HEK293 (cell line): ENCODE results near the gene CNPY2.

Experiments used
- EGR2 ChIP-seq: fragments of 450-650 bp; formaldehyde crosslinking; IDR thresholded peaks from 2 replicates; pipeline ENCODE4 v1.5.1; 2016; ENCODE audit warnings: low read depth, missing biosample characterization, missing genetic modification characterization
- GLI4 ChIP-seq: fragments of 450-650 bp; formaldehyde crosslinking; IDR thresholded peaks from 2 replicates; pipeline ENCODE4 v1.5.1; 2016; ENCODE audit warnings: missing biosample characterization, missing genetic modification characterization
- GLIS1 ChIP-seq: fragments of 450-650 bp; formaldehyde crosslinking; IDR thresholded peaks from 2 replicates; pipeline ENCODE4 v1.5.1; 2016; ENCODE audit warnings: missing biosample characterization, missing genetic modification characterization
- IKZF3 ChIP-seq: fragments of 450-650 bp; IDR thresholded peaks from 2 replicates; pipeline ENCODE4 v1.5.0; 2018; ENCODE audit warnings: missing biosample characterization, mild to moderate bottlenecking, missing genetic modification characterization, moderate library complexity
- SCRT1 ChIP-seq: fragments of 450-650 bp; formaldehyde crosslinking; IDR thresholded peaks from 2 replicates; pipeline ENCODE4 v1.5.1; 2016; ENCODE audit warnings: missing biosample characterization, missing genetic modification characterization, borderline replicate concordance
- SCRT2 ChIP-seq: fragments of 450-650 bp; formaldehyde crosslinking; IDR thresholded peaks from 2 replicates; pipeline ENCODE4 v1.5.1; 2016; ENCODE audit warnings: missing biosample characterization, missing genetic modification characterization
- SETDB1 ChIP-seq: IDR thresholded peaks from one replicate; pipeline ENCODE4 v1.6.1; 2017; ENCODE audit warnings: mild to moderate bottlenecking, low read length, moderate library complexity, mixed read lengths; ENCODE audit not compliant: insufficient read length
- YY2 ChIP-seq: fragments of 450-650 bp; formaldehyde crosslinking; IDR thresholded peaks from 2 replicates; pipeline ENCODE4 v1.5.1; 2016; ENCODE audit warnings: missing biosample characterization, missing genetic modification characterization
- ZBTB8A ChIP-seq: fragments of 450-650 bp; formaldehyde crosslinking; IDR thresholded peaks from 2 replicates; pipeline ENCODE4 v1.5.1; 2016; ENCODE audit warnings: missing biosample characterization, missing genetic modification characterization
- ZEB2 ChIP-seq: fragments of 450-650 bp; formaldehyde crosslinking; IDR thresholded peaks from 2 replicates; pipeline ENCODE4 v1.5.1; 2016; ENCODE audit warnings: missing biosample characterization, missing genetic modification characterization
- ZFP37 ChIP-seq: fragments of 450-650 bp; formaldehyde crosslinking; IDR thresholded peaks from 2 replicates; pipeline ENCODE4 v1.5.1; 2016; ENCODE audit warnings: missing biosample characterization, missing genetic modification characterization
- ZNF133 ChIP-seq: fragments of 450-650 bp; formaldehyde crosslinking; IDR thresholded peaks from 2 replicates; pipeline ENCODE4 v1.5.1; 2016; ENCODE audit warnings: missing biosample characterization, missing genetic modification characterization
- ZNF184 ChIP-seq: fragments of 450-650 bp; IDR thresholded peaks from 2 replicates; pipeline ENCODE4 v1.5.1; 2018; ENCODE audit warnings: missing biosample characterization, mild to moderate bottlenecking, missing genetic modification characterization
- ZNF221 ChIP-seq: fragments of 450-650 bp; formaldehyde crosslinking; IDR thresholded peaks from 2 replicates; pipeline ENCODE4 v1.5.1; 2017; ENCODE audit warnings: missing biosample characterization, missing genetic modification characterization, borderline replicate concordance
- ZNF248 ChIP-seq: fragments of 450-650 bp; formaldehyde crosslinking; IDR thresholded peaks from 2 replicates; pipeline ENCODE4 v1.5.1; 2017; ENCODE audit warnings: missing biosample characterization, missing genetic modification characterization
- ZNF335 ChIP-seq: fragments of 450-650 bp; formaldehyde crosslinking; conservative IDR thresholded peaks from 2 replicates; pipeline ENCODE4 v1.5.1; 2016; ENCODE audit warnings: missing biosample characterization, missing genetic modification characterization
- ZNF341 ChIP-seq: fragments of 450-650 bp; formaldehyde crosslinking; IDR thresholded peaks from 2 replicates; pipeline ENCODE4; 2016; ENCODE audit warnings: low read depth, missing biosample characterization, missing genetic modification characterization
- ZNF473 ChIP-seq: fragments of 450-650 bp; formaldehyde crosslinking; IDR thresholded peaks from 2 replicates; pipeline ENCODE4 v1.5.1; 2017; ENCODE audit warnings: missing biosample characterization, missing genetic modification characterization
- ZNF501 ChIP-seq: fragments of 450-650 bp; formaldehyde crosslinking; IDR thresholded peaks from 2 replicates; pipeline ENCODE4 v1.5.1; 2016; ENCODE audit warnings: missing biosample characterization, missing genetic modification characterization
- ZNF555 ChIP-seq: fragments of 450-650 bp; formaldehyde crosslinking; conservative IDR thresholded peaks from 2 replicates; pipeline ENCODE4 v1.5.1; 2017; ENCODE audit warnings: missing biosample characterization, mild to moderate bottlenecking, missing genetic modification characterization, inconsistent platforms
- ZNF596 ChIP-seq: fragments of 450-650 bp; IDR thresholded peaks from 2 replicates; pipeline ENCODE4 v1.5.0; 2018; ENCODE audit warnings: missing biosample characterization, mild to moderate bottlenecking, missing genetic modification characterization, moderate library complexity
- ZNF629 ChIP-seq: fragments of 450-650 bp; formaldehyde crosslinking; IDR thresholded peaks from 2 replicates; pipeline ENCODE4 v1.5.1; 2017; ENCODE audit warnings: missing biosample characterization, missing genetic modification characterization
- ZNF660 ChIP-seq: fragments of 450-650 bp; IDR thresholded peaks from 2 replicates; pipeline ENCODE4 v1.5.1; 2018; ENCODE audit warnings: missing biosample characterization, mild to moderate bottlenecking, missing genetic modification characterization
- ZNF76 ChIP-seq: fragments of 450-650 bp; formaldehyde crosslinking; IDR thresholded peaks from 2 replicates; pipeline ENCODE4; 2016; ENCODE audit warnings: low read depth, missing biosample characterization, missing genetic modification characterization, borderline replicate concordance
- ZNF843 ChIP-seq: fragments of 450-650 bp; formaldehyde crosslinking; IDR thresholded peaks from 2 replicates; pipeline ENCODE4 v1.5.1; 2016; ENCODE audit warnings: missing biosample characterization, missing genetic modification characterization
- ZSCAN30 ChIP-seq: fragments of 450-650 bp; IDR thresholded peaks from 2 replicates; pipeline ENCODE4 v1.5.1; 2018; ENCODE audit warnings: missing biosample characterization, mild to moderate bottlenecking, missing genetic modification characterization, moderate library complexity
- ZXDB ChIP-seq: fragments of 450-650 bp; formaldehyde crosslinking; IDR thresholded peaks from 2 replicates; pipeline ENCODE4 v1.5.1; 2016; ENCODE audit warnings: missing biosample characterization, missing genetic modification characterization
- TF ChIP-seq, protein P1 (sequence below): fragments of 450-650 bp; formaldehyde crosslinking; IDR thresholded peaks from 2 replicates; pipeline ENCODE4 v1.5.1; 2016; ENCODE audit warnings: missing biosample characterization, missing genetic modification characterization
- TF ChIP-seq, protein P2 (sequence below): fragments of 450-650 bp; formaldehyde crosslinking; IDR thresholded peaks from 2 replicates; pipeline ENCODE4 v1.5.1; 2016; ENCODE audit warnings: missing biosample characterization, missing genetic modification characterization
- TF ChIP-seq, protein P3 (sequence below): fragments of 450-650 bp; formaldehyde crosslinking; IDR thresholded peaks from 2 replicates; pipeline ENCODE4 v1.5.1; 2016; ENCODE audit warnings: missing biosample characterization, missing genetic modification characterization
- TF ChIP-seq, protein P4 (sequence below): fragments of 450-650 bp; formaldehyde crosslinking; IDR thresholded peaks from 2 replicates; pipeline ENCODE4 v1.5.1; 2016; ENCODE audit warnings: missing biosample characterization, missing genetic modification characterization
- TF ChIP-seq, protein P5 (sequence below): fragments of 450-650 bp; formaldehyde crosslinking; IDR thresholded peaks from 2 replicates; pipeline ENCODE4; 2016; ENCODE audit warnings: missing biosample characterization, missing genetic modification characterization

Gene CNPY2

DNA sequence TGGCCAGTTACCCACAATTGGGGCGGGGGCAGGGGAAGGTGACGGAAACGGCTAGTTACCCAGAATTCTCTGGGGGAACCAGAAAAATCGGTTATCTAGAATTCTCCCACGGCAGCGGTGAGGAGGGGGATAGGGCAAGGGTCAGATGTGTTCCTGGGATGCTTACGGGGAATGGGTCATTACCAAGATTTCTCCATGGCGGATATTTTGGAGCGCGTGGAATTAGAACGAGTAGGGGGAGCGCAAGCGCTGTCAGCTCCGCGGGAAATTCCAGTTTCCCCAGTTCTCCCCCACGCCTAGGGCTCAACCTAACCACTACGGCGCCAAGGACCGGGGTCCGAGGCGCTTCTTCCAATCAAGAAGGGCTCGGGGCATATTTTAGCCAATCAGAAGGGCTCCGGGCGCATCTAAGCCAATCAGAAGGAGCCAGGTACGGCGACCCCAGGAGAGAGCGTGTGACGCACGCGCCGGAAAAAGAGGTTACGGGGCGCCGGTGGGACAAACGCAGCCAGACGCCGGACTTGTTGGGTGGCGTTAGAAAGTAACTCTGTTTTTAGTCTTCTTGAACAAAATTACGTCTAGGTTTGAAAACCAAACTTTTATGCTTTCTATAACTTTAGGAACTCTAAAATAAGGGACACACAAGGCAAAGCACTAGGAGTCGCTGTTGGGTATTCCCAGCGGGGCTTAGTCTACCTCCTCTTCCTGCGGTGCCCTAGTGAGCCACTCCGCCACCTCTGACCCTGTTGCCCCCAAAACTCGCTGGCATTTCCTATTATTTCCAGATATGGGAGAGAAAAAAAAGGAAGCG, 18.1 kb upstream of the CNPY2 start, which contains the start of gene PAN2 (continued):
- TF ChIP-seq, protein P1, sequence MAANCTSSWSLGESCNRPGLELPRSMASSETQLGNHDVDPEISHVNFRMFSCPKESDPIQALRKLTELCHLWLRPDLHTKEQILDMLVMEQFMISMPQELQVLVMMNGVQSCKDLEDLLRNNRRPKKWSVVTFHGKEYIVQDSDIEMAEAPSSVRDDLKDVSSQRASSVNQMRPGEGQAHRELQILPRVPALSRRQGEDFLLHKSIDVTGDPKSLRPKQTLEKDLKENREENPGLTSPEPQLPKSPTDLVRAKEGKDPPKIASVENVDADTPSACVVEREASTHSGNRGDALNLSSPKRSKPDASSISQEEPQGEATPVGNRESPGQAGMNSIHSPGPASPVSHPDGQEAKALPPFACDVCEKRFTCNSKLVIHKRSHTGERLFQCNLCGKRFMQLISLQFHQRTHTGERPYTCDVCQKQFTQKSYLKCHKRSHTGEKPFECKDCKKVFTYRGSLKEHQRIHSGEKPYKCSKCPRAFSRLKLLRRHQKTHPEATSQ, result no peak
- TF ChIP-seq, protein P2, sequence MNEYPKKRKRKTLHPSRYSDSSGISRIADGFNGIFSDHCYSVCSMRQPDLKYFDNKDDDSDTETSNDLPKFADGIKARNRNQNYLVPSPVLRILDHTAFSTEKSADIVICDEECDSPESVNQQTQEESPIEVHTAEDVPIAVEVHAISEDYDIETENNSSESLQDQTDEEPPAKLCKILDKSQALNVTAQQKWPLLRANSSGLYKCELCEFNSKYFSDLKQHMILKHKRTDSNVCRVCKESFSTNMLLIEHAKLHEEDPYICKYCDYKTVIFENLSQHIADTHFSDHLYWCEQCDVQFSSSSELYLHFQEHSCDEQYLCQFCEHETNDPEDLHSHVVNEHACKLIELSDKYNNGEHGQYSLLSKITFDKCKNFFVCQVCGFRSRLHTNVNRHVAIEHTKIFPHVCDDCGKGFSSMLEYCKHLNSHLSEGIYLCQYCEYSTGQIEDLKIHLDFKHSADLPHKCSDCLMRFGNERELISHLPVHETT (tag by site-specific recombination), result peak; percentile 13; the same call in 1 of the 2 replicates
- TF ChIP-seq SCRT1 (tag by site-specific recombination) (0 out of 2 replicates have a peak, but pooled peaks have one; percentile 35), ZNF596 (tag by site-specific recombination) (peak; percentile 88), IKZF3 (tag by site-specific recombination) (peak; percentile 88), GLIS1 (tag by site-specific recombination) (peak; percentile 88), ZXDB (peak; percentile 90), YY2 (tag by site-specific recombination) (peak; percentile 46; the same call in 1 of the 2 replicates), ZEB2 (tag by site-specific recombination) (peak; percentile 90), ZNF341 (tag by site-specific recombination) (peak; percentile 98), ZFP37 (tag by site-specific recombination) (0 out of 2 replicates have a peak, but pooled peaks have one; percentile 36), ZNF555 (tag by site-specific recombination) (no peak), EGR2 (tag by site-specific recombination) (peak; percentile 59), ZNF473 (tag by site-specific recombination) (no peak), ZNF221 (tag by site-specific recombination) (0 out of 2 replicates have a peak, but pooled peaks have one; percentile 17), GLI4 (tag by site-specific recombination) (peak; percentile 60; the same call in 1 of the 2 replicates), ZNF501 (tag by site-specific recombination) (peak; percentile 31), ZNF76 (tag by site-specific recombination) (peak; percentile 96), ZNF133 (tag by site-specific recombination) (no peak), ZNF629 (tag by site-specific recombination) (peak; percentile 89), SETDB1 (no peak), ZNF843 (peak; percentile 40; the same call in 1 of the 2 replicates), ZNF660 (peak; percentile 74), ZNF184 (peak; percentile 10; the same call in 1 of the 2 replicates), ZNF335 (tag by site-specific recombination) (peak; percentile 95), SCRT2 (tag by site-specific recombination) (peak; percentile 86), ZSCAN30 (peak; percentile 58; the same call in 1 of the 2 replicates), ZNF248 (no peak), ZBTB8A (tag by site-specific recombination) (peak; percentile 71)
- TF ChIP-seq, protein P3, sequence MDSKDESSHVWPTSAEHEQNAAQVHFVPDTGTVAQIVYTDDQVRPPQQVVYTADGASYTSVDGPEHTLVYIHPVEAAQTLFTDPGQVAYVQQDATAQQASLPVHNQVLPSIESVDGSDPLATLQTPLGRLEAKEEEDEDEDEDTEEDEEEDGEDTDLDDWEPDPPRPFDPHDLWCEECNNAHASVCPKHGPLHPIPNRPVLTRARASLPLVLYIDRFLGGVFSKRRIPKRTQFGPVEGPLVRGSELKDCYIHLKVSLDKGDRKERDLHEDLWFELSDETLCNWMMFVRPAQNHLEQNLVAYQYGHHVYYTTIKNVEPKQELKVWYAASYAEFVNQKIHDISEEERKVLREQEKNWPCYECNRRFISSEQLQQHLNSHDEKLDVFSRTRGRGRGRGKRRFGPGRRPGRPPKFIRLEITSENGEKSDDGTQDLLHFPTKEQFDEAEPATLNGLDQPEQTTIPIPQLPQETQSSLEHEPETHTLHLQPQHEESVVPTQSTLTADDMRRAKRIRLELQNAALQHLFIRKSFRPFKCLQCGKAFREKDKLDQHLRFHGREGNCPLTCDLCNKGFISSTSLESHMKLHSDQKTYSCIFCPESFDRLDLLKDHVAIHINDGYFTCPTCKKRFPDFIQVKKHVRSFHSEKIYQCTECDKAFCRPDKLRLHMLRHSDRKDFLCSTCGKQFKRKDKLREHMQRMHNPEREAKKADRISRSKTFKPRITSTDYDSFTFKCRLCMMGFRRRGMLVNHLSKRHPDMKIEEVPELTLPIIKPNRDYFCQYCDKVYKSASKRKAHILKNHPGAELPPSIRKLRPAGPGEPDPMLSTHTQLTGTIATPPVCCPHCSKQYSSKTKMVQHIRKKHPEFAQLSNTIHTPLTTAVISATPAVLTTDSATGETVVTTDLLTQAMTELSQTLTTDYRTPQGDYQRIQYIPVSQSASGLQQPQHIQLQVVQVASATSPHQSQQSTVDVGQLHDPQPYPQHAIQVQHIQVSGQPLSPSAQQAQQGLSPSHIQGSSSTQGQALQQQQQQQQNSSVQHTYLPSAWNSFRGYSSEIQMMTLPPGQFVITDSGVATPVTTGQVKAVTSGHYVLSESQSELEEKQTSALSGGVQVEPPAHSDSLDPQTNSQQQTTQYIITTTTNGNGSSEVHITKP (tag by site-specific recombination), result peak; percentile 100
- TF ChIP-seq, protein P4, sequence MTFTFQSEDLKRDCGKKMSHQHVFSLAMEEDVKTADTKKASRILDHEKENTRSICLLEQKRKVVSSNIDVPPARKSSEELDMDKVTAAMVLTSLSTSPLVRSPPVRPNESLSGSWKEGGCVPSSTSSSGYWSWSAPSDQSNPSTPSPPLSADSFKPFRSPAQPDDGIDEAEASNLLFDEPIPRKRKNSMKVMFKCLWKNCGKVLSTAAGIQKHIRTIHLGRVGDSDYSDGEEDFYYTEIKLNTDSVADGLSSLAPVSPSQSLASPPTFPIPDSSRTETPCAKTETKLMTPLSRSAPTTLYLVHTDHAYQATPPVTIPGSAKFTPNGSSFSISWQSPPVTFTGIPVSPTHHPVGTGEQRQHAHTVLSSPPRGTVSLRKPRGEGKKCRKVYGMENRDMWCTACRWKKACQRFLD (tag by site-specific recombination), result no peak
- TF ChIP-seq, protein P5, sequence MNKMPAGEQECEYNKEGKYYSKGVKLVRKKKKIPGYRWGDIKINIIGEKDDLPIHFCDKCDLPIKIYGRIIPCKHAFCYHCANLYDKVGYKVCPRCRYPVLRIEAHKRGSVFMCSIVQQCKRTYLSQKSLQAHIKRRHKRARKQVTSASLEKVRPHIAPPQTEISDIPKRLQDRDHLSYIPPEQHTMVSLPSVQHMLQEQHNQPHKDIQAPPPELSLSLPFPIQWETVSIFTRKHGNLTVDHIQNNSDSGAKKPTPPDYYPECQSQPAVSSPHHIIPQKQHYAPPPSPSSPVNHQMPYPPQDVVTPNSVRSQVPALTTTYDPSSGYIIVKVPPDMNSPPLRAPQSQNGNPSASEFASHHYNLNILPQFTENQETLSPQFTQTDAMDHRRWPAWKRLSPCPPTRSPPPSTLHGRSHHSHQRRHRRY (tag by site-specific recombination), result no peak
